SK-N-SH (cell line): ENCODE measurements around the gene PTGFRN. TPM values are rescaled to one million over a fixed set of nuclear protein-coding genes. Genes with fewer than 3 reads are reported as not detected.
A peak's percentile ranks its signal among the peaks of the same experiment; 100 is the strongest.

ENCODE experiments used
- CTCF ChIA-PET: fragments of 300-600, 350-600 bp; formaldehyde crosslinking; extraction: SDS; loops from one replicate; lab custom pipeline; 2021; lab: Yijun Ruan, JAX
- POLR2A ChIA-PET: fragments of 350-600 bp; sonication (Branson Sonifier 250); formaldehyde crosslinking; extraction: SDS; loops from one replicate; lab custom pipeline; 2020; ENCODE audit warnings: antibody characterized with exemption, inconsistent platforms; lab: Yijun Ruan, JAX
- DNase-seq: peaks from one replicate; pipeline ENCODE4 v3.0.0; 2012
- H2AFZ ChIP-seq: fragments of 200-600 bp; sonication (generic); 2 replicates; pipeline ENCODE4 v1.8.1; 2016; ENCODE audit warnings: antibody characterized with exemption, mild to moderate bottlenecking, low read depth
- H3F3A ChIP-seq: fragments of 200-600 bp; sonication (generic); replicated peaks from 2 replicates; pipeline ENCODE3; 2016; ENCODE audit warnings: antibody characterized with exemption, mild to moderate bottlenecking; ENCODE audit not compliant: insufficient read depth
- H3K27ac ChIP-seq, 2 experiments: fragments of 200-500 bp in 1 of 2; fragments of 200-600 bp in 1 of 2; sonication (Bioruptor generic) in 1 of 2; sonication (generic), shearing (Covaris generic) in 1 of 2; 2 replicates each; pipeline versions ENCODE4 v1.5.1 to v1.6.1; 2014 to 2016; ENCODE audit warnings: low read depth in 2 of 2, inconsistent platforms in 1 of 2, low read length in 1 of 2, mild to moderate bottlenecking in 1 of 2, mixed read lengths in 1 of 2
- H3K27me3 ChIP-seq: fragments of 200-600 bp; sonication (generic), shearing (Covaris generic); 2 replicates; pipeline ENCODE4 v1.6.1; 2016; ENCODE audit warnings: mixed run types; ENCODE audit not compliant: insufficient read depth
- H3K36me3 ChIP-seq, 2 experiments: fragments of 200-500 bp in 1 of 2; fragments of 200-600 bp in 1 of 2; sonication (Bioruptor generic) in 1 of 2; sonication (generic) in 1 of 2; replicated peaks in 1 of 2; 2 replicates each; pipeline versions ENCODE3 to v1.5.1; 2014 to 2016; ENCODE audit warnings: low read length in 1 of 2, mild to moderate bottlenecking in 1 of 2; ENCODE audit not compliant: insufficient read depth in 2 of 2, control insufficient read depth in 1 of 2
- H3K4me1 ChIP-seq, 2 experiments: fragments of 200-500 bp in 1 of 2; fragments of 200-600 bp in 1 of 2; sonication (Bioruptor generic) in 1 of 2; sonication (generic), shearing (Covaris generic) in 1 of 2; 2 replicates each; pipeline versions ENCODE4 v1.5.1 to v1.6.1; 2014 to 2016; ENCODE audit warnings: low read depth in 1 of 2, low read length in 1 of 2, mixed run types in 1 of 2; ENCODE audit not compliant: insufficient read depth in 2 of 2, control insufficient read depth in 1 of 2
- H3K4me2 ChIP-seq: fragments of 200-600 bp; sonication (generic), shearing (Covaris generic); 2 replicates; pipeline ENCODE4 v1.6.1; 2017; ENCODE audit warnings: mixed run types
- H3K4me3 ChIP-seq, 2 experiments: fragments of 200-500 bp in 1 of 2; fragments of 200-600 bp in 1 of 2; sonication (Bioruptor generic) in 1 of 2; sonication (generic), shearing (Covaris generic) in 1 of 2; 2 replicates each; pipeline versions ENCODE4 v1.5.1 to v1.8.1; 2014 to 2016; ENCODE audit warnings: low read depth in 2 of 2, inconsistent platforms in 1 of 2, low read length in 1 of 2, mild to moderate bottlenecking in 1 of 2, mixed read lengths in 1 of 2, moderate library complexity in 1 of 2
- H3K79me2 ChIP-seq: fragments of 200-600 bp; sonication (generic); 2 replicates; pipeline ENCODE4 v1.8.1; 2017; ENCODE audit warnings: mild to moderate bottlenecking; ENCODE audit not compliant: insufficient read depth
- H3K9ac ChIP-seq: fragments of 200-600 bp; sonication (generic); 2 replicates; pipeline ENCODE4 v1.6.1; 2017; ENCODE audit warnings: mixed run types
- H3K9me2 ChIP-seq: fragments of 200-600 bp; sonication (generic); 2 replicates; pipeline ENCODE4 v1.6.1; 2017; ENCODE audit warnings: mixed run types
- H3K9me3 ChIP-seq: fragments of 200-600 bp; sonication (generic); 2 replicates; pipeline ENCODE4 v1.6.1; 2017; ENCODE audit warnings: mixed run types, mild to moderate bottlenecking, moderate library complexity
- H4K20me1 ChIP-seq: fragments of 200-600 bp; sonication (generic); 2 replicates; pipeline ENCODE4 v1.6.1; 2017; ENCODE audit warnings: mild to moderate bottlenecking, mixed run types; ENCODE audit not compliant: insufficient read depth
- CHD2 ChIP-seq: fragments of 150-350 bp; IDR thresholded peaks from 2 replicates; pipeline ENCODE4 v1.6.1; 2018; ENCODE audit warnings: low read length; ENCODE audit not compliant: partially characterized antibody
- CTCF ChIP-seq: fragments of 200-600 bp; sonication (generic); IDR thresholded peaks from 2 replicates; pipeline ENCODE4 v1.6.1; 2017; ENCODE audit warnings: antibody characterized with exemption, mild to moderate bottlenecking, moderate library complexity
- ELF1 ChIP-seq: IDR thresholded peaks from 2 replicates; pipeline ENCODE4 v1.4.0; 2012
- FOSL2 ChIP-seq: IDR thresholded peaks from 2 replicates; pipeline ENCODE4 v1.4.0; 2012; ENCODE audit warnings: low read depth, mild to moderate bottlenecking, moderate library complexity, borderline replicate concordance
- FOXJ3 ChIP-seq: sonication (generic); formaldehyde crosslinking; IDR thresholded peaks from 2 replicates; pipeline ENCODE4 v1.5.1; 2020; ENCODE audit warnings: mild to moderate bottlenecking, missing genetic modification reagents
- GABPA ChIP-seq: IDR thresholded peaks from 2 replicates; pipeline ENCODE4 v1.4.0; 2012; ENCODE audit warnings: low read depth, mild to moderate bottlenecking
- GATA2 ChIP-seq: sonication (generic); formaldehyde crosslinking; IDR thresholded peaks from 2 replicates; pipeline ENCODE4 v1.5.0; 2020; ENCODE audit warnings: mild to moderate bottlenecking, missing genetic modification reagents
- JUND ChIP-seq: IDR thresholded peaks from 2 replicates; pipeline ENCODE4 v1.4.0; 2012
- MEF2A ChIP-seq: IDR thresholded peaks from 2 replicates; pipeline ENCODE4 v1.4.0; 2012; ENCODE audit warnings: low read depth, borderline replicate concordance
- NFIC ChIP-seq: IDR thresholded peaks from 2 replicates; pipeline ENCODE4 v1.4.0; 2012; ENCODE audit warnings: borderline replicate concordance
- RXRA ChIP-seq: IDR thresholded peaks from 2 replicates; pipeline ENCODE4 v1.4.0; 2012; ENCODE audit warnings: low read depth, mild to moderate bottlenecking, borderline replicate concordance
- TCF12 ChIP-seq: IDR thresholded peaks from 2 replicates; pipeline ENCODE4 v1.4.0; 2012
- TEAD4 ChIP-seq: IDR thresholded peaks from 2 replicates; pipeline ENCODE4 v1.4.0; 2012; ENCODE audit warnings: mild to moderate bottlenecking, borderline replicate concordance; ENCODE audit not compliant: insufficient read depth
- YY1 ChIP-seq: IDR thresholded peaks from 2 replicates; pipeline ENCODE4 v1.4.0; 2012; ENCODE audit warnings: low read depth, mild to moderate bottlenecking
- ZBTB33 ChIP-seq: IDR thresholded peaks from 2 replicates; pipeline ENCODE4 v1.4.0; 2012; ENCODE audit warnings: low read depth, borderline replicate concordance
- WGBS: methylation state at CpG from one replicate; pipeline ENCODE4 v1.1.6; 2017; ENCODE audit warnings: low lambda C conversion rate; 5-methylcytosine and 5-hydroxymethylcytosine counted together
- polyA plus RNA-seq, 3 experiments: library from polyadenylated mRNA; depleted of rRNA; stranded (reverse); fragments of >200 nt; gene quantifications; 2 replicates each; pipeline ENCODE4 v1.2.3, GENCODE V29; 2012
- TF ChIP-seq, protein P1 (sequence below): fragments of 150-350 bp; IDR thresholded peaks from 2 replicates; pipeline ENCODE4 v1.6.1; 2016; ENCODE audit warnings: mild to moderate bottlenecking, low read depth, low read length

The PTGFRN gene
- polyA plus RNA-seq, 1 of the 3 experiments (the other 2 are of a cell fraction) = 22.4 TPM

- TF ChIP-seq ZBTB33 = no peak
- TF ChIP-seq, all 33 proteins: peak for 0
These were observed 120.7 kb downstream of the PTGFRN start (continued) for GRCh38 chr1:117030271-117030877.

GRCh38 chr1:117032266-117032665, 122.5 kb downstream of the PTGFRN start:
- peak overlapping the region in 1 of 2 experiments; percentile 39; a peak in 2 of 4 replicates for H3K27ac ChIP-seq
- peaks cover 0 to 20% of the 10 kb centered on the region in 2 experiments; a peak in 2 of 4 replicates for H3K4me1 ChIP-seq
- POLR2A ChIA-PET = no interaction called here
- H3K4me3 ChIP-seq = no peak overlapping the region
- no peaks in the 10 kb centered on the region for H3K9me3 ChIP-seq
- H2AFZ ChIP-seq = no peak overlapping the region
- no peaks in the 10 kb centered on the region for H3F3A ChIP-seq
- no peak for DNase-seq
- no peaks in the 10 kb centered on the region for H4K20me1 ChIP-seq
- CTCF ChIA-PET = interaction anchor here (1.2 kb wide), 1 partner anchor 295 kb away, joined by 3 read pairs; no protein-coding TSS in a partner anchor
- H3K36me3 ChIP-seq = no peaks in the 10 kb centered on the region
- 76% methylated on average over 3 of the region's 3 CpGs for WGBS
- TF ChIP-seq GABPA (no peak), ELF1 (no peak), RXRA (no peak), MEF2A (no peak), TCF12 (no peak), CTCF (no peak), CHD2 (no peak), GATA2 (CRISPR knock-in tag) (no peak), NFIC (no peak), FOSL2 (no peak), JUND (no peak), FOXJ3 (CRISPR knock-in tag) (no peak), YY1 (no peak), TEAD4 (no peak)
- TF ChIP-seq, protein P1, sequence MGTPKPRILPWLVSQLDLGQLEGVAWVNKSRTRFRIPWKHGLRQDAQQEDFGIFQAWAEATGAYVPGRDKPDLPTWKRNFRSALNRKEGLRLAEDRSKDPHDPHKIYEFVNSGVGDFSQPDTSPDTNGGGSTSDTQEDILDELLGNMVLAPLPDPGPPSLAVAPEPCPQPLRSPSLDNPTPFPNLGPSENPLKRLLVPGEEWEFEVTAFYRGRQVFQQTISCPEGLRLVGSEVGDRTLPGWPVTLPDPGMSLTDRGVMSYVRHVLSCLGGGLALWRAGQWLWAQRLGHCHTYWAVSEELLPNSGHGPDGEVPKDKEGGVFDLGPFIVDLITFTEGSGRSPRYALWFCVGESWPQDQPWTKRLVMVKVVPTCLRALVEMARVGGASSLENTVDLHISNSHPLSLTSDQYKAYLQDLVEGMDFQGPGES = no peak
- no peaks in the 10 kb centered on the region for H3K9me2 ChIP-seq
- no peaks in the 10 kb centered on the region for H3K27me3 ChIP-seq
- H3K9ac ChIP-seq = no peak overlapping the region
- H3K79me2 ChIP-seq = no peaks in the 10 kb centered on the region
- H3K4me2 ChIP-seq = no peak overlapping the region
